ENCODE results near the gene NDFIP2.

NDFIP2 gene

DNA sequence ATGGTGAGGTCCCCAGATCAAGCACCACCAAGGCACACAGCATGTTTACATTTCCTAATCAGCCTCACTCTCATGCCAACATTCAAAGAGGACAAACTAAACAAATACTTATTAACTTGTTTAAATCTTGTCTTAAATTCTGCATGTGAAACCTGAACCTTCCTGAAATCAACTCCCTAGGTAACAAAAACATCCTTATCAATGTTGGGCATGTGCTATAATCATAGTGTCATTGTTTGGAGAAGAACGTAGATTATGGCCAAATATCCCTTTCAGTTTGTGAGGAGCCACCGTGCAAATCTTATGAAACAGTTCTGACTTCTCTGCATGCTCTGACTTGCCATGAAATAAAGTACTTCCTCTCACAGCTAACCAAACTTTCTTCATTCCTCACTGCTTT, 123.8 kb downstream of the NDFIP2 start:
- DNase-seq, result no peak
